ENCODE results near the gene ITPKB.

DNA sequence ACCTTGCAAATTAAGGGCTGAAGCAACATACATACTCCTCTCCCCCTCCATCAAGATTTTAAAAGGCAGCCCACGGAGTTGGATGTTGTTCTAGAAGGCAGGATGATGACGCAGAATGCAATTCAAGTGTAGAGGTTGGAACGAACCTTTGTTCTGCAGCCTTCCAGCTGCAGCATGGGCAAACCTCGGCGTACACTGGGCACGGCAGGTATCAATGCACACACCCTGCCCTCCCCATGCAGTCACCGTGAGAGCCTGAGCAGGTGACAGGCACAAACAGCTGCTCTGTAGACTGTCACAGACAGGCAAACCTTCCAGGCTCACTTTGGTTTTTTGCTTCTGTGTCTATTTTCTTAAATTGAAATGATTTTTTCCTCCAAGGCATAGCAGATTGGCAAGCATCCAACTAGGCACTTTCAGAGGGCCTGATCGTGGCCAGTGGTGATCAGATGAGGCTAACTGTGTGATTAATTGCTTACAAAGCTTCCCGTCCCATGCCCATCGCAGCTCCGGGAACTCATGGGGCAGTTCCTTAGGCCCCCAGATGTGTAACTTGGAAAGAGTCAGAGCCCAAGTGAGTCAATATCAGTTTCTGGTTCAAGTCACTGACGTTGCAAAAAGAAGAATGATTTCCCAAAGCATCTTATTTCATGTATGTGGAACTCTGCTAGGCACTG is 82.3 kb downstream of the ITPKB start:
- no peak for TF ChIP-seq POLR2A (IDR thresholded peaks at IDR 0.05)
- TF ChIP-seq, protein P1, sequence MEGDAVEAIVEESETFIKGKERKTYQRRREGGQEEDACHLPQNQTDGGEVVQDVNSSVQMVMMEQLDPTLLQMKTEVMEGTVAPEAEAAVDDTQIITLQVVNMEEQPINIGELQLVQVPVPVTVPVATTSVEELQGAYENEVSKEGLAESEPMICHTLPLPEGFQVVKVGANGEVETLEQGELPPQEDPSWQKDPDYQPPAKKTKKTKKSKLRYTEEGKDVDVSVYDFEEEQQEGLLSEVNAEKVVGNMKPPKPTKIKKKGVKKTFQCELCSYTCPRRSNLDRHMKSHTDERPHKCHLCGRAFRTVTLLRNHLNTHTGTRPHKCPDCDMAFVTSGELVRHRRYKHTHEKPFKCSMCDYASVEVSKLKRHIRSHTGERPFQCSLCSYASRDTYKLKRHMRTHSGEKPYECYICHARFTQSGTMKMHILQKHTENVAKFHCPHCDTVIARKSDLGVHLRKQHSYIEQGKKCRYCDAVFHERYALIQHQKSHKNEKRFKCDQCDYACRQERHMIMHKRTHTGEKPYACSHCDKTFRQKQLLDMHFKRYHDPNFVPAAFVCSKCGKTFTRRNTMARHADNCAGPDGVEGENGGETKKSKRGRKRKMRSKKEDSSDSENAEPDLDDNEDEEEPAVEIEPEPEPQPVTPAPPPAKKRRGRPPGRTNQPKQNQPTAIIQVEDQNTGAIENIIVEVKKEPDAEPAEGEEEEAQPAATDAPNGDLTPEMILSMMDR (IDR thresholded peaks at IDR 0.05): no peak

Measured in heart left ventricle (tissue), 13 donors.